Posterior cingulate gyrus (tissue), 11 donors: ENCODE measurements around the gene RNF113B.

Experiments used
- DNase-seq, 10 donors: peaks; one replicate each; pipeline versions ENCODE4 v3.0.0 to v3.0.0-alpha.2; 2020 to 2021; ENCODE audit warnings: mixed read lengths in 3 of 10
- intact Hi-C: fragments of 100-400 bp; cut with DNase I; formaldehyde crosslinking; loops from one replicate; pipeline ENCODE4 v1.15.1; 2023

RNF113B gene

DNA sequence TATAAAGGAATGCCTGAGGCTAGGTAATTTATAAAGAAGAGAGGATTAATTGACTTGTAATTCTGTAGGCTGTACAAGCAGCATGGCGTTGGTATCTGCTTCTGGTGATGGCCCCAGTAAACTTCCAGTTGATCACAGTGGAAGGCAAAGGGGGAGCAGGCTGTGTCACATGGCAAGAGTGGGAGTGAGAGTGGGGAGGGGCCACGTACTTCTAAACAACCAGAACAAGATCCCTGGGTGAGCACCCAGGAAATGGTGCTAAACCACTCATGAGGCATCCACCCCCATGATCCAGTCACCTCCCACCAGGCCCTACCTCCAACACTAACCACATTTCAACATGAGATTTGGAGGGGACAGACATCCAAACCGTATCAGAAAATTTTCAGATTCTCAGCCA is 3.0 kb upstream of the RNF113B start:
- intact Hi-C loops, result no loop called here
- no peak for DNase-seq

DNA sequence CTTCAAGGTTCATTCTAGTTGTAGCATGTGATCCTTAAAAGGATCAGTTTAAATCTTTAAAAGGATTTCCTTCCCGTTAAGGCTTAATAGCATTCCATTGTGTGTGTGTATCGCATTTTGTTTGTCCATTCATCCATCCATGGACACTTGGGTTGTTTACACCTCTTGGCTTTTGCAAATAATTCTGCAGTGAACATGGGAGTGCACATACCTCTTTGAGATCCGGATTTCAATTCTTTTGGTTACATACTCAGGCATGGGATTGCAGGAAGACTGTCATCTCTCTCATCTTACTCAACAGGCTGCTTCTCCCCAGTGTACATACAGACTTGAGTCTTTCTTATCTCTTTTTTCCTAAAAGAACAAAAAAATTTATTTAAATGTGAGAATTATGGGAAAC is 1.2 kb downstream of the RNF113B start:
- intact Hi-C loops, result no loop called here
- no peak for DNase-seq

DNA sequence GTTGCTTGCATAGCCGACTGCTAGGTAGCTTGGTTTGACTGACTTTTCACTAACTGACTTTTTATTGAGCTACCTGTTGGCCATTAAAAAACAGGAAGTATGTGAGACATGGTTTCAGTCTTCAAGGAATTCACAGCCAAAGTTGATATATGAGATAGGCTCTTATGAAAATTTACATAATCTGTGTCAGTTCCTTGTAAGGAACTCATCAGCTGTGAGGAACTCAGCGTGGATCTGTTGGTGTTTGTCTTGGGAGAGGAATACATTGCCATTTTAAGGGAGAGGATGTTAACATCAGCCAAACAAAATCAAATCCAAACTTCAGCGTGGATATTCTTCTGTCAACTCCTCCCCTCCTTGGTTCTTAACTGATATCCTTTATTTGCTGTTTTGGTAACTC is 2.0 kb downstream of the RNF113B start:
- intact Hi-C loops, result no loop called here
- DNase-seq, result no peak

DNA sequence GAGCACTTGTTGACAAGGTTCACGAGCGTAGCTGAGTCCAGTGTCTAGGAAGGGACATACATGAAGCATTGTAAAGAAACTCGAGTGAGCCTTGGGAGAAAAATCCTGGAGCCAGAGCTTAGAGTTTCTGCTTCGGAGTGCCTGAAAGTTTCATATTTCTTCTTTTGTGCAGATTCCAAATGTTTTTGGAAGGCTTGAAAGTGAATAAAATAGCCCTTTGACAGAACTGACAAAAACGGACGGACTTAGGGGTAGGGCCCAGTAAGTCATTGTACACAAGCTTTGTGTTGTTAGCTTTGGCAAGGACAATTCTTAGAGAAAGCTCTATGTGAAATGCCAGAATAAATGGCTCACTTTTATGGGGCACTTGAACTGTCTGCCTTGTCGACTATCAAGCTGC is 2.8 kb downstream of the RNF113B start:
- intact Hi-C loops, result no loop called here
- no peak for DNase-seq

DNA sequence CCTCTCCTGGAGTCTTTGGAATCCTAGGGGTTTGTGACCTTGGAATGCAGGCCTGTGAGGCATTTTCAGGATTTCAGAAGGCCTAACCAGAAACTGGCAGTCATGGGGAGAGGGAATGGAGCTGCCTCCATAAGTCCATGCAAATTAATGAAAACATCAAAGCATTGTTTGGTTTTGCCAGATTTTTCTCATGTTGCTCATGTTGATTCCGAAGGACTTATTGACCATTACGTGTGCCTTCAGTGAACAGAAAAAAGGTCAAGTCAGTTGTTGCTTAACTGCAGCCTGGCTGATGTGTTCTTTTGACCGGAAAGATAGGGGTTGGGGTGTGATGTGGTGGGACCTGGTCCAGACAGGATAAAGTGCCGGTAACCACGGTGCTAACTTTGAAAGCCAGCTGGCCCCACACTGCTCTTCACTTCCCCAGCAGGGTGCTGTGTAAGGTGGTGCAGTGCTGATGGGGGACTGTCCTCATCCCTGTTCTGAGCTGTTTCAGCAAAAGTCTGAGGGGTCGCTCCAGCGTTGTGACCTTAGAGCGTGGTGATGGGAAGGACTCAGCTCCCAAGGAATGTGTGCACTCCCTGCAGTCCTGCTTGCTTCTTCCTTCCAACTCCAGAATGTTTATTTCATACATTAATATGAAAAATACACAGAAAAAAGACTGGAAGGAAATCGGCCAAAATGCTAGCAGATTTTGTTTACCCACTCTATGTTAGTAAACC is 3.5 kb downstream of the RNF113B start:
- no peak for DNase-seq

DNA sequence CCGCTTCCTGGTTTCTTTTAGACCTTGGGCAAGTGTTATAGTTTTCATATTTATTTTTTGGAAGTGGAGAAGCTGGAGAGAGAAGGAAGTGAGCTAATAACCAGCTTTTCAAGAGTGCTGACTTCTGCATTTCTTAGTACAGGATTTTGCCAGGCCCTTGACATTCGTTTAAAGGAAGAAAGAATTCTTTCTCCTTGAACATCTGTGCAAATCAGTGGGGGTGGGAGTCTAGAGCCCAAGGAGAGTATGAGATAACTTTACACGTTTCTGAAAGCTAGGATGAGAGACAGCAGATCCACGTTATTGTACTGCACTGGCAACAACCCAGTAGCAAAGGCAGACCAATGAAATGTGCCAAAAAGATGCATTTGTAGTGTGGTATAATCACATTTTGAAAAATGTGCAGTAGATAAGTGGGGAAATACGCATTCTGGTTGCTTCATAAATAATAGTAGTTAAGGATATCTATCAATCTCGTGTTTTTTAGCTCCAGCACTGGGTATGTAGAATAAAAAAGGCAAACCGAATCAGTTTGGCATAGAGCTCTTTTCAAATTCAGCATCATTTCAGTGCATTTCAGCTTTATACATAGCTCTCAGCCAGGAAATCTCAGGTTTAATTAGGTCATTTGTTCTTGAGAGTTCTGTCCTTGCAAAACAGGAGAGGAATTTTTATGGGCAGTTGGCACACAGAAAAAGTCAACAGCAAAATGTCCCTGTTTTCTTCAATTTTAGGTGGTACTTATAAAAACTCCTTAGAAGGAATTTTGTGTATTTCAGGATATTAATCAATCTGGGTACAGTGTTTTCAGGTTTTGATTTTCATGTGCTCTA is 4.3 kb downstream of the RNF113B start:
- intact Hi-C loops, result no loop called here
- no peak for DNase-seq

More for the DNA sequence above, 3.5 kb downstream of the RNF113B start:
- intact Hi-C loops, result no loop called here

DNA sequence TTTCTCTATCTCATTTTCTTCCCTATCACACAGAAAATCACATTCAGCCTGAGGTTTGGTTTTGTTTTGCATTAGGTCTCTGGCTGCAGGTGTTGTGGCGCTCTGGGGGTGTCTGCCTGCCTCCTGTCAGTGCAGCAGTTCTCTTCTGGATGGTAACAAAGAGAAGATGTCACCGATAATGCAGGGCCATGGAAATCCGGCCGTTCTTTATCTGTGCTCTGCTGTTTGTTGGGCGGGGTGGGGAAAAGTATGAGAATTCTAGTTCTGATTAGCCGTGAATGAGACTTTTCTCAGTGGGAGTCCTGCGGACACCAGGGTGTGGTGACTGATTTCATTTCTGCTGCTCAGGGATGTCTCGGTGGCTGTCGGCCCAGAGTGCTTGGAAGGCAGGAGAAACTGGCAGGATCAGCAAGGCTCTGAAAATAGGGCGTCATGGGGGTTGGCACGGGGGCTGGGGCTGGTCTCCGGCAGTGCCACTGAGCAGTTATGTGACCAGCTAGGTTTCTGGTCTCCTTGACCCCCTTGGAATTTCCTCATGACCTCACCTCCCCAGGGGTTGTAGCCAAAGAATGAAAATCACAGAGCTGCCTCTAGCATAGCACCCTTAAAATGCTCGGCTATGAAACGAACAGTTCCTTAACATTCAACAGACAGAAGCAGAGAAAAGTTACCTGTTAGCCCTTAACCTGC is 5.0 kb downstream of the RNF113B start:
- intact Hi-C loops, result no loop called here
- peak in 9 of 10 donors; percentile 28 to 93 (median 61) for DNase-seq

DNA sequence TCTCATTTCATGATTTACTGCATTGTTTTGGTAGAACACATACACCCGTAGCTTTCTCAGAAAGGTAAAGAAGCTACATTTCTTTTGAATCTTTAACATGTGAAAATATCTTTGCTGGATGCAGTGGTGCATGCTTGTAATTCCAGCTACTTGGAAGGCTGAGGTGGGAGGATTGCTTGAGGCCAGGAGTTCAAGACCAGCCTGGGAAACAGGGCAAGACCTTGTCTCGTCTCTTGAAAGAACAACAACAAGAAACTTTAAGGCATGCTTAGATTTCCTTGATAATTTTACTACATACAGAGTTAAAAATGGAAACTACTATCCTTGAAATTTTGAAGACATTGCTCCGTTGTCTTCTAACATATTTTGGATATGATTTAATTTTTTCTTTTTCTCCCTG is 7.7 kb downstream of the RNF113B start:
- no peak for DNase-seq
- intact Hi-C loops, result no loop called here

DNA sequence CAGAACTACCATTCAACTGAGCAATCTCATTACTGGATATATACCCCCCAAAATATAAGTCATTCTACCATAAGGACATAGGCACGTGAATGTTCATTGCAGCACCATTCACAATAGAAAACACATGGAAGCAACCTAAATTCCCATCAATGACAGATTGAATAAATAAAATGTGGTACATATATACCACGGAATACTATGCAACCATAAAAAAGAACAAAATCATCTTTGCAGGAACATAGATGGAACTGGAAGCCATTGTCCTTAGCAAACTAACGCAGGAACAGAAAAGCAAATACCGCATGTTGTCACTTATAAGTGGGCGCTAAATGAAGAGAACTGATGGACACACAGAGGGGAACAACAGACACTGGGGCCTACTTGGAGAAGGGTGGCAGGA is 14.1 kb downstream of the RNF113B start:
- intact Hi-C loops, result no loop called here
- DNase-seq, result no peak

DNA sequence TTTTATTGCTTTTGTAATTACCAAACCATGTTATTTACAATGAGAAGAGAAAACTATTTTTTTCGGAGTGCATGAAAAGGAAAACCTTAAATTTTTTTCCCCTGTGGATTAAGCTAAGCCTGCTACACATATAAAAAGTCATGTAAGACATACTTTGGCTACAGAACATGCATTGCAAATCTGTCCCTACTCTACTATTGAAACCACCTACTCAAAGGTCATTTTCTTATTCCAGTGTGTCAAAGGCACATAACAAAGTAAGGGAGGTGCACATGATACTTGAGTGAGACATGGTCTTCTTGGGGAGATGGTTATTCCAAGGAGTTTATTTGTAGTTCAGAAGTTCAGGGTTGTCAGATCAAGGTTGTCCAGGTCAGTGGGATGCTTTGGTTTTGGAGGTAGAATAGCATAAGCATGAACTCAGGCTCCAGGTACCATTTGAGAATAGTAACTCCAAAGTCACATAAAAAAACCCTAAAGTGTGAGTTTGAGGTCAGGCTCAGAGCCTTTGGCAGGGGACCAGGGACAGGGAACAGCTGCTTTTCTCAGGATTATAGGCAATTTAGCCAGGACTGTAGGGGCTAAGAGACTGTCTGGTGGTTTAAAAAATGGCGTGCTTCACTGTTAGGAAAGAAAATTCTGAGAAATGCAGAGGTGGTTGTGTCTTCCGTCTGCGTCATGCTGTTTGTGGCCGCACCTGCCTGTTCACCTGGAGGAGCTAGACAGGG is 18.7 kb downstream of the RNF113B start:
- DNase-seq, result no peak
- intact Hi-C loops, result no loop called here

DNA sequence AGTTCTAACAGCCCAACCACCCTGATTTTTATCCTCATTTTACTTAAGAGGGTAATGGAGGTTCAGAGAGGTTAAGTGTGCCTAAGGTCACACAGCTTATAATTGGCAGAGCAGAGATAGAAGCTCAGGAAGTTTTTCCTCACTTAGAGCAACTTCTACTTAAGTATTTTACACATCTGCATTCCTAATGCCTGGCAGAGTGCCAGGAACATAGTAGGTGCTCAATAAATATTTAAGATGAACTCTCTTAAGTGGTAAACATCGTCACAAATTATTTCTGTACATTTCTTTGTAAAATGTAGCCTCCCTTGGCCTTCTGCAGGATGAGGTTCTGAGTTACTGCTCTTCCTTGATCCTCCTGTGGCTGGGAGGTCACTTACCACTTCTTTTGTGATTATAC is 19.5 kb downstream of the RNF113B start:
- DNase-seq, result no peak
- intact Hi-C loops, result no loop called here

DNA sequence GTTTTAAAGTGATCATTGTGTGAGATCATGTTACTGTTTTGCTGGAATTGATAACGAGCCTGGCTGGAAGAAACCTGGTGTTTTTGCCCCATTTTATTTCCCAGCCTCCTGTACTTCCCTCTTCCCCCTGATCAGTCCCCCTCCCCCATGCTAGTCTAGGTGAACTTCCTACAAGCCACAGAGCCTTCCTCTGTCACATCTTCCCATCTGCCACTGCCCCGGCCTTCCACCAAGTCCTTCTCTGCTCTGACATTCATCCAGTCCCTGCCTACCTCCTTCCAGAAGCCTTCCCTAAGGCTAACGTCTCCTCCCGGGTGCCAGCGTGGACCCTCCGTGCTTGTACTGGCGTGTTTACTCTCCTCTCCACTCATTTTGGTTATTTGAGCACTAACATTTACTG is 19.9 kb downstream of the RNF113B start:
- intact Hi-C loops, result no loop called here
- DNase-seq, result no peak

DNA sequence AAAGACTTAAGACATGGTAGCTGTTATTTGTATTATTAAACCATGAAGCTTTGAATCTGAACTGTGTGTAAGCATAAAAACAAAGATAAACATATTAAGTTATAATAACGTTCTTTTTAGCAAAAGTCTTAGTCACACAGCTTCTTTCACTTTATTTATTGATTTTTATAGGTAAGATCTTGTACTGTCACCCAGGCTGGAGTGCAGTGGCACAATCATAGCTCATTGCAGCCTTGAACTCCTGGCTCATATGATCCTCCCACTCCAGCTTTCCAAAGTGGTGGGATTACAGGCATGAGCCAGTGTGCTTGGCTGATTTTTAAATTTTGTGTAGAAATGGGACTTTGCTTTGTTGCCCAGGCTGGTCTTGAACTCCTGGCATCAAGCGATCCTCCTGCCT is 20.8 kb downstream of the RNF113B start:
- intact Hi-C loops, result no loop called here
- no peak for DNase-seq

DNA sequence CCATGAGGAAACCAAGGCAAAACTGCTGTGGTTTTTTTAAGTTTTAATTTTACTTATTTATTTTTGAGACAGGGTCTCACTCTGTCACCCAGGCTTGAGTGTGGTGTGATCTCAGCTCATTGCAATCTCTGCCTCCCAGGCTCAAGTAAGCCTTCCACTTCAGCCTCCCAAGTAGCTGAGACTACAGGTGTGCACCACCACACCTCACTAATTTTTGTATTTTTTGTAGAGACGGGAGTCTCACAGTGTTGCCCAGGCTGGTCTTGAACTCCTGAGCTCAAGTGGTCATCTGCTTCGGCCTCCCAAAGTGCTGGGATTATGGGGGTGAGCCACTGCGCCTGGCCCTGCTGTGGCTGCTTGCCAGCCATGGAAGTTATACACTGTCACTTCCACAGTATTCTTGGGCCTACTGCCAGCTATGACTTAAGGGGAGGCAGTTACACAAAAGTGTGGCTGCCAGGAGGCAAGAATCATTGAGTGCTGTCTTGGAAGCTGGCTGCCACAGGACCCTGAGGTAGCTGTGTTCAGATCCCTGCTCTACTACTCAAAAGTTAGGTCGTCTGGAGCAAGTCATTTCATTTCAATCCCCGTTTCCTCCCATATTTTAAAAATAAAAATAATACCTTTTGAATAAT is 21.5 kb downstream of the RNF113B start:
- no peak for DNase-seq
- intact Hi-C loops, result no loop called here

DNA sequence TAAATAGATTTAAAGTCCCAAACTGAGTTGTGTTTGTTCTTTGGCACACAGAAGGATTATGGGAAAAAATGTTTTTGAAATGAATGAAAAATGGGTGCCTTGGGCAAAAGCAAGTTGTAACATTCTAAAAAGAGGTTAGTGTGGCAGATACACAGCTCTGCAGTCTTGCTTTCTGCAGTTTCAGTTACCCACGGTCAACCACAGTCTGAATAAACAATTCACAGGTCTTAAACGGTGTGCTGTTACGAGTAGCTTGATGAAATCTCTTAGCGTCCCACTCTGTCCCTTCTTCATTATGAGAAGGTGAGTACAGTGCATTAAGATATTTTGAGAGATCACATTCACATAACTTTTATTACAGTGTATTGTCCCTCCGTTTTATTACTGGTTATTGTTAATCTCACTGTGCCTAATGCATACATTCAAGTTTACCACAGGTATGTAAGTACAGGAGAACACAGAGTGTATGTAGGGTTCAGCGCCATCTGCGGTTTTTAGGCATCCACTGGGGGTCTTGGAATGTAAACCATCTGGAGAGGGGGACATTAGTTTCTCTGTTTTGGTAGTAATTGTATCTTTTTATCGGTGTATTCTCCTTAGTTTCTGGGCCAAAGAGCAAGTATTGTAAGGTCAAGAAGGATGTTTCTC is 26.1 kb downstream of the RNF113B start:
- intact Hi-C loops, result no loop called here
- no peak for DNase-seq

DNA sequence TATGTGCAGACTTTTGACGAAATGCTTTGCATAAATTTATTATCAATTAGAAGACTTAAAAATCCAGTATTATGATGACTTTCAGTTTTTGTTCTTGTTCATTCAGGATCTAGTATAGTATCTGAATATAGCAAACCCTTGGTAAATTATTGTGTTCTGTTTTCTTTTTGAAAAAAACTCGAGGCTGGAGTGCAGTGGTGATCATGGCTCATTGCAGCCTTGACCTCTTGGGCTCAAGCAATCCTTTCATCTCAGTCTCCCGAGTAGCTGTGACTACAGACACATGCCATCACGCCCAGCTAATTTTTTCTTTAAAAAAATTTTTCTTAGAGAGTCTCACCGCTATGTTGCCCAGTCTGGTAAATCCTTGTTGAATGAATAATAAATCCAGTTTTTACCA is 29.5 kb downstream of the RNF113B start:
- intact Hi-C loops, result no loop called here
- no peak for DNase-seq

DNA sequence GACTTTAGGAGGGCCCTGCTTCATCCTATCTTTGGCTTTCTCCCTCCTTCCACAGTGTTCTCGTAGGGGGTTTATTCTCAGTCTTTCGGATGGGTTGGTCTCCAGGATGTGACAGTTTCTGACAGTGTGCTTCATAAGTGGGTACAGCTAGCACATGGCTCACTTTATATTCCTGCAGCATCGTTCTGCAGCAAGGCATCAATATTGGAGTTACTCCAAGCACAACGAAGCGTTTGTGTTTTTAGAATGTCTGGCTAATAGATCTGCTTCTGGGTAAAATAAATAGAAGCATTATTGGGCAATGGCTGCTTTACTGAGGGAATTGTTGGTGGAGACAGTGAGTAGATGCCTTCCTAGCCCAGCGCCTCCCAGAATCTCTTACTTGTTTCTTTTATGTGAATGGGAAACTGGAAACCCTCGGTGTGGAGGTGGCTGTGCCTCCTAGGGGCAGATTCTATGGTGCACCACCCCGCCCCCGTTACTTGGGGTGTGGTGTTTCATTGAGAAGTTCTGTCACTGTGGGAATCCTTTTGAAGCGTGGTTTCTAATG is 32.2 kb downstream of the RNF113B start:
- DNase-seq, result peak in 3 of 10 donors; percentile 19 to 30 (median 25)
- intact Hi-C loops, result loop anchor here (5.0 kb wide), 1 partner anchor 168 kb away; no protein-coding TSS in a partner anchor

DNA sequence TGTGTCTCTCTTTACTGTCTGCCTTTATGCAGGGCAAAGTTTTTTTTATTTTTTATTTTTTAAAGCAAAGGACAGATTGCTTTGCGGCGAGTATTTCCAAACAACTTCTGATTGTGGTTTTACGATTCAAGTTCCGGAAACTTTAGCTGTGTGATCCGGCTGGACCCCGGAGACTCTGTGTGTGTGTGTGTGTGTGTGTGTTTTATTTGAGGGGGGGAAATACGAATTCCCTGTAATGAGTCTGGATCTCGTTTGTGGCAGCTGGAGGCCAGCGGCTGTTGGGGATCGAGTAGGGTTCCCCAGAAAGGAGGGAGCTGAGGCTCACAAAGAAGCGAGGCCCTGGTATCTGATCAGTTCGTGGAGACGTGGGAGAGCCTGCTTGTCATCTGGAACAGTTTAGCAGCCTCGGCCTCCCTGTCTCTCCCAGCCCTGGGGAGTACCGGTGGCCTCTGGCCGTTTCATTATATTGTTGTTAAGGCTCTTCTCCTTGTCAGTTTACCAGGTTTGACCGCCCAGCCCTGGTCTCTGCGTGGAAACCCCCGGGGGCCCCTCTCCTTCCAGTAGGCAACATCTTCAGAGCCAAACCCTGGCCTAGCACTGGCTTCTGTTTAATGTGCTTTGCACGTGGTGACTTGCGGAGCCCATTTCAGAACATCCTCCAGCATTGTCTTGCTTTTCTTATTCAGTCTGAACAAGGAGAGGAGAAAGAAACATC is 32.9 kb downstream of the RNF113B start:
- DNase-seq, result peak in 3 of 10 donors; percentile 4 to 12 (median 8)
- intact Hi-C loops, result loop anchor here (5.0 kb wide), 1 partner anchor 167 kb away; no protein-coding TSS in a partner anchor

DNA sequence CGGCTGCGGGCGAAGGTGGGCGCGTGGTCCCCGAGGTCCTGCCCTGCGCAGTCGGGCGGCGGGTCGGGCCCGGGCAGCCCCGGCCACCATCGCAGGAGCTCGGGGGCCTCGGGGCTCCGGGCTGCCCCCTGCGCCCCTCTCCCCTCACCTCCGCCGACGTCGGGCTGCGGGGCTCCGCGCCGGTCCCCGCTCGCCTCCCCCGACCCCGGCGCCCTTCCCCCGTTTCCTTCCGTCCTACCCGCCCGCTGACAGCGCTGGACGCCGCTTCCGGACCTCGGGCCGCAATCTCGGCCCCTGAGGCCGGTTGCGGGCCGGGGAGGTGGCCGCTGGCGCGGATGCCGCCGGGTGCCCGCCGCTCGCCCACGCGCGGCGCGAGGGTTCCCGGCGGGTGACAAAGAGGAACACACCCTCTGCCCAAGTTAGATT is 33.5 kb downstream of the RNF113B start:
- no peak for DNase-seq
- intact Hi-C loops, result loop anchor here (2.0 to 5.0 kb wide), 2 partner anchors 166 to 253 kb away; no protein-coding TSS in a partner anchor
